GM12878 (cell line): ENCODE results near the gene NKIRAS1. TPM values are rescaled to one million over a fixed set of nuclear protein-coding genes. Genes with fewer than 3 reads are reported as not detected.

Experiments used
- ATAC-seq: fragments of 200-7000 bp; cut with Tn5 transposase; 3 replicates; pipeline ENCODE4 v1.9.1; 2020; ENCODE audit warnings: mild to moderate bottlenecking, moderate library complexity
- BruUV-seq: library from RNA; stranded (reverse); fragments of 400-500 nt; replicated peaks from 2 replicates; lab custom pipeline; 2021; lab: Mats Ljungman, UMichigan
- CTCF ChIA-PET: fragments of 300-600 bp; sonication (Branson Sonifier 250); formaldehyde crosslinking; extraction: SDS; loops from one replicate; lab custom pipeline; 2021; ENCODE audit warnings: inconsistent platforms; lab: Yijun Ruan, JAX
- POLR2A ChIA-PET: fragments of 350-600 bp; formaldehyde crosslinking; extraction: SDS; loops from one replicate; lab custom pipeline; 2021; ENCODE audit warnings: inconsistent platforms; lab: Charles Lee
- RAD21 ChIA-PET: fragments of 300-600 bp; sonication (Branson Sonifier 250); formaldehyde crosslinking; loops from one replicate; lab custom pipeline; 2023; ENCODE audit warnings: antibody characterized with exemption; ENCODE audit not compliant: unreplicated experiment; lab: Charles Lee
- SMC1A ChIA-PET: fragments of 300-600 bp; sonication (Branson Sonifier 250); formaldehyde crosslinking; loops from one replicate; lab custom pipeline; 2023; ENCODE audit not compliant: unreplicated experiment, uncharacterized antibody; lab: Charles Lee
- DNase-seq: peaks from one replicate; pipeline ENCODE4 v3.0.0-alpha.2; 2011; ENCODE audit warnings: low read depth, low spot score
- FAIRE-seq: peaks from 3 replicates; lab custom pipeline; 2011; peaks lifted over from hg19 to GRCh38; lab: Jason Lieb, UNC
- H2AFZ ChIP-seq: 2 replicates; pipeline ENCODE4 v1.6.0; 2011; ENCODE audit warnings: low read depth, low read length, control low read depth; ENCODE audit not compliant: control insufficient read depth
- H3K27ac ChIP-seq: 2 replicates; pipeline ENCODE4 v1.5.1; 2011; ENCODE audit warnings: control low read depth; ENCODE audit not compliant: control insufficient read depth, insufficient read depth
- H3K27me3 ChIP-seq, 2 experiments: replicated peaks in 1 of 2; 2 replicates each; pipeline versions ENCODE4 v1.6.0 to v1.6.1; 2011; ENCODE audit warnings: low read length in 1 of 2; ENCODE audit not compliant: control insufficient read depth in 2 of 2, insufficient read depth in 2 of 2
- H3K36me3 ChIP-seq, 2 experiments: 2 replicates each; pipeline ENCODE4 v1.5.1; 2011; ENCODE audit warnings: low read length in 1 of 2; ENCODE audit not compliant: control insufficient read depth in 2 of 2, insufficient read depth in 2 of 2
- H3K4me1 ChIP-seq: 2 replicates; pipeline ENCODE4 v1.6.1; 2011; ENCODE audit warnings: mild to moderate bottlenecking, low read length, moderate library complexity, mixed read lengths; ENCODE audit not compliant: control insufficient read depth, insufficient read depth
- H3K4me2 ChIP-seq: 2 replicates; pipeline ENCODE4 v1.6.0; 2011; ENCODE audit warnings: control low read depth; ENCODE audit not compliant: control insufficient read depth, insufficient read depth
- H3K4me3 ChIP-seq: fragments of 200-600 bp; sonication (generic); 2 replicates; pipeline ENCODE4 v1.5.1; 2016
- H3K79me2 ChIP-seq: 2 replicates; pipeline ENCODE4 v1.6.0; 2011; ENCODE audit warnings: low read length; ENCODE audit not compliant: control insufficient read depth, insufficient read depth
- H3K9ac ChIP-seq: 2 replicates; pipeline ENCODE4 v1.8.0; 2011; ENCODE audit warnings: low read length, control low read depth, mixed read lengths; ENCODE audit not compliant: control insufficient read depth, insufficient read depth
- H3K9me3 ChIP-seq: replicated peaks from 3 replicates; pipeline ENCODE4 v1.5.1; 2011; ENCODE audit warnings: mild to moderate bottlenecking, low read length; ENCODE audit not compliant: control insufficient read depth, insufficient read depth
- H4K20me1 ChIP-seq: 2 replicates; pipeline ENCODE4 v1.6.0; 2011; ENCODE audit not compliant: control insufficient read depth, insufficient read depth
- BCL3 ChIP-seq: IDR thresholded peaks from 2 replicates; pipeline ENCODE4 v1.6.1; 2011; ENCODE audit warnings: borderline replicate concordance, low read depth, mild to moderate bottlenecking, moderate library complexity, low read length; ENCODE audit not compliant: insufficient read depth, poor library complexity, severe bottlenecking
- CTCF ChIP-seq, 3 experiments: IDR thresholded peaks in 2 of 3; conservative IDR thresholded peaks in 1 of 3; 2 replicates each; pipeline ENCODE4 v1.5.1; 2011; ENCODE audit warnings: low read depth in 3 of 3, low read length in 3 of 3, mild to moderate bottlenecking in 3 of 3, control low read depth in 2 of 3, moderate library complexity in 2 of 3, inconsistent platforms in 1 of 3, mixed read lengths in 1 of 3; ENCODE audit not compliant: control insufficient read depth in 2 of 3, insufficient read depth in 1 of 3; ENCODE audit errors: extremely low read depth in 1 of 3
- FOXK2 ChIP-seq: fragments of 450-650 bp; IDR thresholded peaks from 2 replicates; pipeline ENCODE4 v1.6.1; 2017; ENCODE audit warnings: mild to moderate bottlenecking, moderate library complexity
- FOXM1 ChIP-seq: IDR thresholded peaks from 2 replicates; pipeline ENCODE4 v1.6.1; 2012; ENCODE audit warnings: low read depth, mild to moderate bottlenecking, inconsistent platforms, low read length, moderate library complexity
- HCFC1 ChIP-seq: fragments of 150-350 bp; IDR thresholded peaks from 2 replicates; pipeline ENCODE4 v1.6.1; 2014; ENCODE audit warnings: low read length
- IKZF1 ChIP-seq: fragments of 450-650 bp; conservative IDR thresholded peaks from 2 replicates; pipeline ENCODE4 v1.6.1; 2017; ENCODE audit warnings: antibody characterized with exemption, mild to moderate bottlenecking
- IRF4 ChIP-seq: IDR thresholded peaks from 2 replicates; pipeline ENCODE4 v1.6.1; 2011; ENCODE audit warnings: low read depth, low read length
- JUNB ChIP-seq: IDR thresholded peaks from 2 replicates; pipeline ENCODE4 v1.6.1; 2016; ENCODE audit warnings: antibody characterized with exemption, mild to moderate bottlenecking
- MXI1 ChIP-seq: fragments of 150-350 bp; IDR thresholded peaks from 2 replicates; pipeline ENCODE4 v1.6.1; 2011; ENCODE audit warnings: low read depth, mild to moderate bottlenecking, inconsistent platforms, low read length, improper control_type of control experiment
- NBN ChIP-seq: fragments of 450-650 bp; IDR thresholded peaks from 2 replicates; pipeline ENCODE4 v1.6.1; 2016
- NFIC ChIP-seq: IDR thresholded peaks from 2 replicates; pipeline ENCODE4 v1.6.1; 2012; ENCODE audit warnings: low read depth, mild to moderate bottlenecking, inconsistent platforms, low read length, moderate library complexity
- NFXL1 ChIP-seq: fragments of 450-650 bp; IDR thresholded peaks from 2 replicates; pipeline ENCODE4 v1.6.1; 2017; ENCODE audit warnings: antibody characterized with exemption, mild to moderate bottlenecking, borderline replicate concordance
- NFYB ChIP-seq: IDR thresholded peaks from 2 replicates; pipeline ENCODE4 v1.6.1; 2011; ENCODE audit warnings: low read depth, mild to moderate bottlenecking, low read length, improper control_type of control experiment, moderate library complexity; ENCODE audit not compliant: insufficient read depth
- PAX8 ChIP-seq: fragments of 450-650 bp; IDR thresholded peaks from 2 replicates; pipeline ENCODE4 v1.6.1; 2017; ENCODE audit warnings: mild to moderate bottlenecking, moderate library complexity
- POU2F2 ChIP-seq: IDR thresholded peaks from 3 replicates; pipeline ENCODE4 v1.6.1; 2011; ENCODE audit warnings: low read depth, mild to moderate bottlenecking, low read length, borderline replicate concordance
- SREBF2 ChIP-seq: IDR thresholded peaks from 2 replicates; pipeline ENCODE4 v1.6.1; 2012; ENCODE audit warnings: mild to moderate bottlenecking, low read length
- SUPT20H ChIP-seq: IDR thresholded peaks from 2 replicates; pipeline ENCODE4 v1.6.1; 2011; ENCODE audit warnings: low read depth, mild to moderate bottlenecking, low read length, moderate library complexity, borderline replicate concordance; ENCODE audit not compliant: control insufficient read depth
- TCF12 ChIP-seq: IDR thresholded peaks from 2 replicates; pipeline ENCODE4 v1.6.1; 2011; ENCODE audit warnings: low read depth, mild to moderate bottlenecking, low read length
- TCF3 ChIP-seq: IDR thresholded peaks from 2 replicates; pipeline ENCODE4 v1.6.1; 2012; ENCODE audit warnings: low read depth, mild to moderate bottlenecking, low read length, borderline replicate concordance; ENCODE audit not compliant: insufficient read depth
- WGBS: methylation state at CpG from one replicate; pipeline ENCODE4 v1.1.6; 2016; ENCODE audit warnings: low lambda C conversion rate; ENCODE audit not compliant: insufficient replicate concordance, insufficient coverage; ENCODE audit errors: missing lambda C conversion rate; 5-methylcytosine and 5-hydroxymethylcytosine counted together
- in situ Hi-C: fragments of 300-500 bp; cut with MboI; formaldehyde crosslinking; loops from 9 replicates; pipeline ENCODE4 v1.14.3; 2018; ENCODE audit warnings: mixed read lengths
- intact Hi-C: fragments of 100-400 bp; cut with micrococcal nuclease; formaldehyde crosslinking; loops from one replicate; pipeline ENCODE4 v1.14.2; 2022; ENCODE audit not compliant: unreplicated experiment
- polyA plus RNA-seq, 11 experiments: library from polyadenylated mRNA; depleted of rRNA in 4 of 11; unstranded in 6 of 11; stranded (reverse) in 5 of 11; fragments of >200 nt; fragmentation: Nextera tagmentation in 4 of 11; fragmentation: Illumina TruSeq in 1 of 11; extraction: Ambion mirVana in 4 of 11; extraction: Trizol in 1 of 11; gene quantifications; 1 replicate in 1 of 11; 2 replicates in 10 of 11; pipeline versions ENCODE4 v1.2.1 to v1.2.3, GENCODE V29; 2011 to 2016; ENCODE audit warnings: inconsistent platforms in 2 of 11, missing spikeins in 2 of 11, low read depth in 1 of 11
- total RNA-seq, 4 experiments: library from RNA; depleted of rRNA in 3 of 4; stranded (reverse); fragments of >200 nt in 3 of 4; fragmentation: Illumina TruSeq in 1 of 4; extraction: Trizol in 1 of 4; gene quantifications; 2 replicates each; pipeline versions ENCODE4 v1.2.1 to v1.2.3, GENCODE V29; 2013 to 2021

NKIRAS1 gene
- total and polyA plus RNA-seq, 10 of the 15 experiments (the other 5 are each of a cell fraction or from before 2014, with no cell fraction given): 7.1 to 17.9 (median 10.9) TPM

GRCh38 chr3:23865595-23866396 is 51.0 kb downstream of the NKIRAS1 start:
- no peaks in the 10 kb centered on the region for H3K9me3 ChIP-seq
- no peaks in the 10 kb centered on the region; the same call in 1 of the 2 replicates for H4K20me1 ChIP-seq
- no peak overlapping the region for H2AFZ ChIP-seq
- peak overlapping the region; percentile 10; the same call in 1 of the 2 replicates for H3K4me3 ChIP-seq
- H3K4me2 ChIP-seq: peak overlapping the region; percentile 70
- 17% methylated on average over 6 of the region's 6 CpGs for WGBS
- in situ Hi-C loops: no loop called here
- no TSS peak for BruUV-seq
- ChIA-PET CTCF (interaction anchor here (0.6 to 3.7 kb wide), 17 partner anchors 9 to 217 kb away, joined by 3 to 51 read pairs (median 6); no protein-coding TSS in a partner anchor), POLR2A (interaction anchor here (0.5 to 1.5 kb wide), 7 partner anchors 29 to 488 kb away, joined by 3 to 6 read pairs (median 3); partner anchors contain the start of genes NKIRAS1 and RPL15), SMC1A (interaction anchor here (0.5 to 4.0 kb wide), 20 partner anchors 8 to 902 kb away, joined by 3 to 52 read pairs (median 4); partner anchors contain the start of genes NKIRAS1 and RPL15), RAD21 (interaction anchor here (0.6 to 3.2 kb wide), 15 partner anchors 8 to 275 kb away, joined by 3 to 25 read pairs (median 7); no protein-coding TSS in a partner anchor)
- peaks cover 5 to 10% of the 10 kb centered on the region in 2 experiments; a peak in 2 of 4 replicates for H3K36me3 ChIP-seq
- peaks cover 79% of the 10 kb centered on the region for H3K79me2 ChIP-seq
- DNase-seq (peak; percentile 45), FAIRE-seq (peak; percentile 68), ATAC-seq (peak; percentile 89)
- peak overlapping the region; percentile 63 for H3K27ac ChIP-seq
- H3K27me3 ChIP-seq: no peaks in the 10 kb centered on the region
- intact Hi-C loops: loop anchor here (2.0 to 5.0 kb wide), 3 partner anchors 33 to 103 kb away; partner anchors contain the start of gene UBE2E1
- peaks cover 22% of the 10 kb centered on the region for H3K4me1 ChIP-seq
- H3K9ac ChIP-seq: no peak overlapping the region; the same call in 1 of the 2 replicates
- TF ChIP-seq IKZF1 (peak; percentile 32; the same call in 1 of the 2 replicates), JUNB (peak; percentile 51; the same call in 1 of the 2 replicates), IRF4 (0 out of 2 replicates have a peak, but pooled peaks have one; percentile 35), NFXL1 (no peak), TCF12 (no peak), SREBF2 (no peak), NFIC (peak; percentile 50; the same call in 1 of the 2 replicates), TCF3 (no peak), HCFC1 (no peak), MXI1 (peak; percentile 21; the same call in 1 of the 2 replicates), BCL3 (no peak), SUPT20H (no peak), FOXM1 (peak; percentile 62; the same call in 1 of the 2 replicates), NFYB (no peak), NBN (no peak), FOXK2 (no peak), PAX8 (no peak), POU2F2 (peak; percentile 89; the same call in 2 of the 3 replicates), CTCF (IDR thresholded peaks at IDR 0.05 in 2 of 3, conservative IDR thresholded peaks at IDR 0.05 in 1 of 3; ENCODE audit: control insufficient read depth in 2 of 3, extremely low read depth in 1 of 3, insufficient read depth in 1 of 3, low read depth in 3 of 3, low read length in 3 of 3) (no peak)
